GM21447 (cell line): ENCODE measurements around the gene SLC25A10.
"Not testable (repeated sequence)": the region's sequence is repeated elsewhere in the genome, so short reads cannot be mapped to it uniquely, and the experiment has no call there.

Experiments
- ATAC-seq: cut with Tn5 transposase; IDR thresholded peaks from one replicate; pipeline ENCODE4 v1.9.1; 2021; ENCODE audit not compliant: unreplicated experiment

Gene SLC25A10

DNA sequence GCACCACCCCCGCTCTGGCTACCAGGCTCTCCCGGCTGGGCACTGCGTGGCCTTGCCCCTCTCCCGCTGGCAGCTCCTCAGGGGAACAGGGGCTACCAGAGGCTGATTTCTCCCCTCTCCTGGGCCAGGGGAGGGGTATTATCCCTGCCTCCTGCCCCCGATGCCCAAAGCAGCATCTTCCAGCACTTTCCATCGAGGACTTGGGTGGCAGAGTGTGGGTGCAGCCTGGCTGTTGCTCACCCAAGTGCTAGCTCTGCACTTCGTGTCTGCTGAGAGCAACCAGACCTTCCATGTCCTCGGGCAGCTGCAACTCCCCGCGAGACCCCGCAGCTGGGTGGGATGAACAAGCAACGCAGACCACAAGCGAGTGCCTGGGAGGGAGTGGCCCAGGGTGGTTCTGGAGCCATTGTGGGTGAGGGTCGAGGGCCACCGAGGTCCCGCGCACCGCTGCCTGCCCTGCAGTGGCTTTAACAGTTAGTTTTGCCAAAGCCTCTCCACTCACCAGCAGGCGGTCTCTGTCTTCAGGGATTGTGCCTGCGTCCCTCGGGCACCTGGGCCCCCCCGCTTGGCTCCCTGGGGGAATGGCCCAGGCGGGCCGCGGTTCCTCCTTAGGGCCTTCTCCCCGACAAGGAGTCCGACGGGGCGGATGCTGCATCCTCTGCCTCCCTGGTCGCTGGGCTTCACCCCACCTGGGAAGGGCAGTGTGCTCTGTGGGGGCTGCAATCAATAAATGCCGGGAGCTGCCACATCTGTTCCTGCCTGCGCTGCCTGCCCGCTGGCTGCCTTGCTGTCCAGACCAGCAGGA lies 8.4 kb downstream of the SLC25A10 start:
- no peak for ATAC-seq

- ATAC-seq: no peak
Measured at GRCh38 chr17:81722184-81723120, 10.4 kb downstream of the SLC25A10 start.

GRCh38 chr17:81723651-81724209 lies 11.6 kb downstream of the SLC25A10 start:
- ATAC-seq: no peak

- ATAC-seq: no peak
Measured at GRCh38 chr17:81725439-81725838, 13.4 kb downstream of the SLC25A10 start.

DNA sequence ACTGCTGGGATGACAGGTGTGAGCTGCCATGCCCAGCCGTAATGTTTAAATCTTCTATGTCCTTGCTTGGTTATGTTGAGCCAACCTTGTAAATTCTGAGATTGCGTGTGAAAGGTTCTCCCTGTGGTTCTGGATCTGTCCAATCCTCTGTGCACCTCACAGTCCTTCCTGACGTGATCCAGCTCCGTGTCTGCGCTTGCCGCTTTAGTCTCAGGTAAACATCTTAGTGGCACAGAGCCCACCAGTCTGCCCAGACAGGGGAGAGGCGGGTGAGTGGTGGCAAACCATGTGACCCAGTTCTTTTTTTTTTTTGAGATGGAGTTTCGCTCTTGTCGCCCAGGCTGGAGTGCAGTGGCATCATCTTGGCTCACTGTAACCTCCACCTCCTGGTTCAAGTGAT lies 13.9 kb downstream of the SLC25A10 start:
- no peak for ATAC-seq

DNA sequence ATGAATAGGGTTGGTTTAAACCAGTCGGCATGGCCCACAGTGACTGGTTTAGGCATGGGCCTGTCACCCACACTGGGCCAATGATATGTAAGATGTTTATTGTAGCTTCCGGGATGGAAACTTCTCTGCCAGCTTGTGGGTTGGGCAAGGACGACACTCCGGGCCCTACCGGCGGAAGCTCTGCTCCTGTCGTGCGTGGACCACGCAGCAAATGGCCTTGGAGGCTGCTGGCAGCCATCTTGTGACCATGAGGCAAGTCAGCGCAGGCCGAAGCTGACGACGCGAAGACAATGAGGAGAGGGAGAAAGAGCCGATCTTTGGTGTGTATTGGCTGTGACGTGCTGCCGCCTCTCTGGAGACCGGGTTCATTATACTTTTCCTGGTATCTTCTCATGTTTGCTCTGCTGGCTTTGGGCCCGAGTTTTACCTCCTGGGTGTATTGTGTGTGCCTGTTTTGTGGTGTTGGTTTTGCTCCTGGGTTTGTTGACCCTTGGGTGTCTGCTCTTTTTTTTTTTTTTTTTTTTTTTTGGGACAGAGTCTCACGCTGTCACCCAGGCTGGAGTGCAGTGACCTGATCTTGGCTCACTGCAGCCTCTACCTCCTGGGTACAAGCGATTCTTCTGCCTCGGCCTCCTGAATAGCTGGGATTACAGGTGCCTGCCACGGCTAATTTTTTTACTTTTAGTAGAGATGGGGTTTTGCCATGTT lies 15.4 kb downstream of the SLC25A10 start:
- no peak for ATAC-seq

- ATAC-seq: no peak
Measured at GRCh38 chr17:81733507-81734404, 21.7 kb downstream of the SLC25A10 start.

DNA sequence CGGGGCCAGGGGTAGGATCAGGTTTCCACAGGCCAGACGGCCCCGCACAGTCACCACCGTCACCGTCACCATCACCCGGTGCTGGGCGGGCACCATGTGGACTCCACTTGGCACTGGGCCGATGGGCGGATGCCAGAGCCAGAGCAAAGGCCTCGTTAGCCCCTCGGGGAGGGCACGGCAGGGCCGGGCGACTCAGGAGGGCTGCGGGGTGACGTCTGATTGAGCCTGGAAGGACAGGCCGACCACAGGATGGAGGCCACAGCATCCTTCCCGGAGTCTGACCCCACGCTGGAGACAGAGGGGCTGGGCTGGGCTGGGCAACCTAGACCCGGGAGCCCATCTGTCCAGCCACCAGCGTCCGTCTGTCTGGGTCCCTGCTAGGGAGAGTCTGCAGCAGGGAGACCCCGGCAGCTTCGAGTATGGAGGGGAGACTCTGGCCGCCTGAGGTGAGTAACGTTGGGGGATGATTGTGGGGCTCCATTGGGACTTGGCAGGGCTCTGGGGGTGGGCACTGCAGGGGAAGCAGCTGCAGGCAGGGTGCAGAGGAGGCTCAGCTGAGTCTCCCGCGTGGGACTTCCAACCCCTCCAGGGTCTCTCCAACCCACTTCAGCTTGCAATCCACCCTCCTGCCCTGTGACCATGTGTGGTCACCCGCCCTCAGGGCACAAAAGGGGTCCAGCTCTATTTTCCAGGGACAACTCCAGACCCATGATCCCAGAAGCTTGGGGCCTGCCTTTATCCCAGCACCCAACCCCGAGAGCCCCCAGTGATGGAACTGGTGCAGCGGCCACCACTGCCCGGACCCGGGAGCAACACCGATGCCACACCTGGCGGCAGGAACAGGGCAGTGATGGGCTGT lies 22.6 kb downstream of the SLC25A10 start:
- ATAC-seq: no peak

- ATAC-seq: no peak
Measured at GRCh38 chr17:81735264-81736102, 23.4 kb downstream of the SLC25A10 start.

DNA sequence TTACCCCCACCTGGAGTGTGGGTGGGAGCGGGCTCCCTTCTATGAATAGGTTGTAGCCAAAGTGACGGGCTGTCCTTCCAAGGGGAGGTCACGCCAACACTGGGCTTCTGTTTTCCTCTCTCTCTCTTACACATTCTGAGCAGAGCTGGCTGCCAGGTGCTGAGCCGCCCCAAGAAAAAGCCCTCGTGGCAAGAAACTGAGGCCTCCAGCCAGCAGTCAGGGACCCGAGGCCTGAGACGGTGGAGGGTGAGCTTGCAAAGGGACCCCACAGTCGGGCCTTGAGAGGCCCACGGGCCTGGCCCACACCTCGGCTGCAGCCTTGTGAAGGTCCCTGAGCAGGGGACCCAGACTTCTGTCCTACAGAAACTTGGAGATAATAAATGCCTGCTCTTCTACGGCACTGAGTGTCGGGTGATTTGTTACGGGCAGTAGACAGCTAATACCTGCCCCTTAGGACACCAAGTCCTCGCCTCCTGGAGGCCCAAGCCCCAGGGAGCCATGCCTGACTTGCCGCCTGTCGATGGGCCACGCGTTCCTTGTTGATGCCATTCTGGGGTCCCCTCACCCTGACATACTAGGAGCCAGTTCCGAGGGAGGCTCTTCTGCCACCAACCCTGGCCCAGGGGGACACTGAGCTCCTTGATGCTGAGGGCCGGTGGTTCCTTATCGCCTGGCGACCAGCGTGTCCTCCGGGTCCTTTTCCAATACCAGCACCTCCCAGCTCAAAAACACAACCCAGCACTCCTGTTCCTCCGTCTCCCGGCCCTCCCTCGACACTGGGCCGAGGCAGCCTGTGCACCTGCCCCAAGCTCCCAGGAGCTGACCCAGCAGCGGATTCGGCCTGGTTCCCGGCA lies 26.1 kb downstream of the SLC25A10 start:
- no peak for ATAC-seq

DNA sequence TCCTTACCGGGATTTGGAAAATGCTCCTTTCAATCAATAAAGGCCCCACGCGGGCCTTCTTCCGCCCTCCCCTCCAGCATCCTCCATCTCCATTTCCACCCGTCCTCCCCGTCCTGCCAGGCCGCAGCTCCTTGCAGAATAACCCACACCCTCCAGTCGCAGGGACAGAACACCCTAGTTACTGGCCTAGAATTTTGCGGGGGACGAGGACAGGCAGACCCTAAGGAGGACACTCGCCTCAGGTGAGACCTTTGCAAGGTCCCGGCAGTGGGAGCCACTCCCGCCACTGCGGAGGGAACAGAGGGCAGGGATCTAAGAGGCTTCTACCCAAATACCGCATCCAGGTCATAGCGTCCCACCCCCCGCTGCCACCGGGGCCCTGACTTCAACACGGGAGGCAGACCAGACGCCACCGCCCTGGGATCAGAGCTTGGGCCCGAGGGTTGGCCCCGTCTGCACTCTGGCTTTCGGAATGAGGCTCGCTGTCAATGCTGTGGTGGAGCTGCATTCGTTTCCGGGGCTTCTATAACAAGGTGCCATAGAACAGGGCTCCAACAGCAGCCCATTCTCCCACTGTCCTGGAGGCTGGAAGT lies 26.8 kb downstream of the SLC25A10 start:
- ATAC-seq: no peak

GRCh38 chr17:81739593-81739992 lies 27.5 kb downstream of the SLC25A10 start:
- not testable (repeated sequence) for ATAC-seq

DNA sequence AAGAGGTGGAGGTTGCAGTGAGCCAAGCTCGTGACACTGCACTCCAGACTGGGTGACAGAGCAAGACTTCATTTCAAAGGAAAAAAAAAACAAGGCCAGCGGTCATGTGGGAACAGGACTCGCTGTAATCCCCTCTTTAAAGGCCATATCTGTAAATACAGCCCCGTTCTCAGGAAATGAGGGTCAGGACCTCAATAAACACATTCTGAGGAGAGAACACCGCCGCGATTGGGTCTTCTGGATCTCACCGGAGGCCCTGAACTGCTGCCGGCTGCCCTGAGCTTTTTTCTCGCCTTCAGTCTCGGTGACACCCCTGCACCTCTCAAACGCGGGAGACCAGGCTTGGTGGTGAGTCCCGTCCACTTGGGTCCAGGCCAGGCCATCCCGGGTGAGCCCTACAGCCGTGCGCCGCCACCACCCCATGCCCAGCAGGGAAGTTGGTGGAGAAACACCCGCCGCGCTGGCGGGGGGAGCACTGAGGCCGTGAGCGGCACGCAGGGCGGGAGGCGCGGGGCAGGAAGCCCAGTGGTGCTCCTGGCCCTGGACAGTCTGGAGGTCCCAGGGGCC lies 28.4 kb downstream of the SLC25A10 start:
- ATAC-seq: no peak

DNA sequence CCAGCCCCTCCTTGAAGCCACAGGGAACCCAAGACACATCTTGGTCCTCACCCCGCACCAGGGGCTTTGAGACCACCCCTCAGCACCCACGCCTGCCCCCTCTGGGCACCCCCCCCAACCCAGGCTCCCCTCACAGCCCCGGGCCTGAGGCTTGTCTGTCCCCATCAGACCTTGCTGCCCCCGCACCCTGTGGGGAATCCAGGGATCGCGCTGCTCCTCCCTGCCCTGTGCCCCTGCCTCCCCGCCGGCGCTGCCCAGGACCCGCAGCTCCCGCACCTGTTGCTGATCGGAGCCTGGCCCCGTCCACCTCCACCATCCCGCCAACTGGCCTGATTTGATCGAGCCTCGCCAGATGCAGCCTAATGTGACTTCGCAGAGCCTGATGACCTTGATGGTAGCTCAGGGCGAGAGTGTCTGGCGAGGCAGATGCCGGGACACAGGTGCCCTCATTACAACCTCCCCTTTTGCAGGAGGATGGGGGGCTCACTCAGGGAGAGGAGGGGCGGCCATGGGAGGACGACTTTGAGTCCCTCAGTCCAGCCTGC lies 29.0 kb downstream of the SLC25A10 start:
- no peak for ATAC-seq

GRCh38 chr17:81741594-81742452 lies 29.7 kb downstream of the SLC25A10 start:
- no peak for ATAC-seq
